Spinal cord (tissue), 10 donors: Measurements from ENCODE around the gene RHOU. TPM values are rescaled to one million over a fixed set of nuclear protein-coding genes. Genes with fewer than 3 reads are reported as not detected.
A peak's percentile ranks its signal among the peaks of the same experiment; 100 is the strongest.
"Not testable (repeated sequence)": the region's sequence is repeated elsewhere in the genome, so short reads cannot be mapped to it uniquely, and the experiment has no call there.

Experiments
- DNase-seq, 6 donors: peaks; one replicate each; pipeline versions ENCODE4 v3.0.0 to v3.0.0-alpha.2; 2013 to 2015; ENCODE audit warnings: low spot score in 6 of 6, low read depth in 4 of 6
- H3K27ac ChIP-seq: one replicate; pipeline ENCODE4 v1.5.1; 2013; ENCODE audit warnings: low read depth, low read length, control low read depth
- H3K27me3 ChIP-seq: one replicate; pipeline ENCODE4 v1.6.1; 2013; ENCODE audit warnings: low read length; ENCODE audit not compliant: control insufficient read depth, insufficient read depth
- H3K36me3 ChIP-seq: one replicate; pipeline ENCODE4 v1.6.1; 2013; ENCODE audit warnings: low read length; ENCODE audit not compliant: control insufficient read depth, insufficient read depth
- H3K4me1 ChIP-seq: one replicate; pipeline ENCODE4 v1.6.1; 2013; ENCODE audit warnings: low read length; ENCODE audit not compliant: control insufficient read depth, insufficient read depth
- H3K4me3 ChIP-seq: one replicate; pipeline ENCODE4 v1.5.1; 2013; ENCODE audit warnings: low read depth, low read length, control low read depth
- H3K9me3 ChIP-seq: one replicate; pipeline ENCODE4 v1.6.1; 2013; ENCODE audit warnings: low read length; ENCODE audit not compliant: control insufficient read depth, insufficient read depth
- WGBS: methylation state at CpG from one replicate; pipeline ENCODE4 v1.1.5; 2013; ENCODE audit warnings: missing lambda C conversion rate; ENCODE audit not compliant: insufficient coverage; 5-methylcytosine and 5-hydroxymethylcytosine counted together
- polyA plus RNA-seq, 2 donors: library from polyadenylated mRNA; unstranded; fragments of 120-200 nt; gene quantifications; one replicate each; pipeline ENCODE4 v1.2.1, GENCODE V29; 2013; ENCODE audit not compliant: insufficient read length in 2 of 2
- total RNA-seq, 2 donors: library from RNA; depleted of rRNA in 1 of 2; stranded (reverse); fragments of 120-200 nt in 1 of 2; fragments of >200 nt in 1 of 2; gene quantifications; one replicate each; pipeline versions ENCODE4 v1.2.3 to v1.2.4, GENCODE V29; 2013 to 2014
- donor health status: healthy.

The RHOU gene
- total and polyA plus RNA-seq, 4 donors = 23.6 to 47.3 (median 26.3) TPM

DNA sequence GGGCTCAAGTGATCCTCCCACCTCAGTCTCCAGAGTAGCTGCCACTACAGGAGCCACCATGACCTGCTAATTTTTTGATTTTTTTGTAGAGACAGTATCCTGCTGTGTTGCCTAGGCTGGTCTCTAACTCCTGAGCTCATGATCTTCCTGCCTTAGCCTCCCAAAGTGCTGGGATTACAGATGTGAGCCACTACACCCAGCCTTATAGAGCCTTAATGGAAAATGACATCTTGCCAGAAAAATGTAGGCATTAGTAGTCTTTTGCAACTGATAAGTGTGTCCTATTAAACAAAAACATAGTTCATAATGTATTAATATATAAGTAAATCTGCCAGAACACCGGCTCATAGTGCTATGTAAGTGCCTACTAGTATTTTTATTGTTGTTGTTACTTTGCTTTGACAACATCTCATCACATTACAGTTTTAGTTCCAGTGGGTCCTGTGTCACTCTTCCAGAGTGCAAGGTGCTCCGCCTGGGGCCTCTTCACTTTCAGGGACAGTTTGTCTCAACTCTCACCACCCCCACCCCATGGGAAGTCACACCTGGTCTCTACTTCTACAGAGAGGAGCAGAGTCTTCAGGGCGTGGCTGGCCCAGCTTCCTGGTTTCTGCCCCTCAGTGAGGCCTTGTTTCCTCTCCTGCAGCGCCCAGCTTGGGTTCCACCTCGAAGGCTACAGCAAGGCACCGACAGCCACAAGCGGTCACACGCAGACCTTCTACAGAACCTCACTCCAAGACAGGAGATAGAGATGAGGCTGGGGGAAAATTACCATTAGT is 30.1 kb downstream of the RHOU start:
- Histone ChIP-seq H3K4me3 (no peak overlapping the region), H3K36me3 (no peaks in the 10 kb centered on the region), H3K27ac (no peak overlapping the region), H3K9me3 (no peaks in the 10 kb centered on the region), H3K4me1 (no peaks in the 10 kb centered on the region), H3K27me3 (no peaks in the 10 kb centered on the region)
- DNase-seq = no peak
- WGBS = 94% methylated on average over 2 of the region's 8 CpGs

- no peak overlapping the region for H3K27ac ChIP-seq
- H3K9me3 ChIP-seq = no peaks in the 10 kb centered on the region
- no peak overlapping the region for H3K4me3 ChIP-seq
- 93% methylated on average over 2 of the region's 3 CpGs for WGBS
- H3K4me1 ChIP-seq = no peaks in the 10 kb centered on the region
- no peak for DNase-seq
- no peaks in the 10 kb centered on the region for H3K36me3 ChIP-seq
- no peaks in the 10 kb centered on the region for H3K27me3 ChIP-seq
These were observed 31.5 kb downstream of the RHOU start for GRCh38 chr1:228766788-228767187.

DNA sequence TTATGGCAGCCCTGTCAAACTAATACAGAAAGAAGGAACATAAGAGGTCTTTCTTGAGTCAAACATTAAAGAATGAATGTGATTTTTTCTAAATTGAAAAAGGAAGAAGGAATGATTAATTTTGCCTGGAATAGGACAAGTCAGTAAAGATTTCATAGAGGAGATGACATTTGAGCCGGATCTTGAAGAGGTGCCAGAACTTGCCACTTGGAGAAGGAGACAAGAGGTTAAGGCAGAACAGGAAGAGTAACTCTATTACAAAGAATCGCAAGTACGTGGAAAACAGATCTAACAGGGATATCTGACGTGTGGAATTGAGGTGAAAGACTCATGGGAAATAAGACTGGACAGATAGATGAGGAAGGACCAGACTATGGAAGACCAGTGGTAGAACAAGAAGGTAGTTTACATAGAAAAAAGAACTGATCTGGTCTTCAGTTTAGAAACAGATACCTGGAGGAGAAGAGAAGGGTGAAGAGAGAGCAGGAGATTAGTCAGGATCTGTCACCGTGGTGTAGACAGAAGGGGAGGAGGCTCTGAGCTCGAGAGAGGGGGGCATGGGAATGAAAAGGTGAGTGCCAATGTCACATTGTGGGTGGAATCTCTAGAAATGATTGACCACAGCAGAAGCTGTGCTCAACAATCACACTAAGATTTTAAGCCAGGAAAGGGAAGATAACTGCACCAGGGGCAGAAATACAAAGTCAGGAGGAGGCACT is 32.5 kb downstream of the RHOU start:
- no peaks in the 10 kb centered on the region for H3K36me3 ChIP-seq
- no peaks in the 10 kb centered on the region for H3K4me1 ChIP-seq
- H3K9me3 ChIP-seq = no peaks in the 10 kb centered on the region
- 87% methylated on average over 4 of the region's 6 CpGs for WGBS
- no peak overlapping the region for H3K27ac ChIP-seq
- DNase-seq = no peak
- no peak overlapping the region for H3K4me3 ChIP-seq
- no peaks in the 10 kb centered on the region for H3K27me3 ChIP-seq

DNA sequence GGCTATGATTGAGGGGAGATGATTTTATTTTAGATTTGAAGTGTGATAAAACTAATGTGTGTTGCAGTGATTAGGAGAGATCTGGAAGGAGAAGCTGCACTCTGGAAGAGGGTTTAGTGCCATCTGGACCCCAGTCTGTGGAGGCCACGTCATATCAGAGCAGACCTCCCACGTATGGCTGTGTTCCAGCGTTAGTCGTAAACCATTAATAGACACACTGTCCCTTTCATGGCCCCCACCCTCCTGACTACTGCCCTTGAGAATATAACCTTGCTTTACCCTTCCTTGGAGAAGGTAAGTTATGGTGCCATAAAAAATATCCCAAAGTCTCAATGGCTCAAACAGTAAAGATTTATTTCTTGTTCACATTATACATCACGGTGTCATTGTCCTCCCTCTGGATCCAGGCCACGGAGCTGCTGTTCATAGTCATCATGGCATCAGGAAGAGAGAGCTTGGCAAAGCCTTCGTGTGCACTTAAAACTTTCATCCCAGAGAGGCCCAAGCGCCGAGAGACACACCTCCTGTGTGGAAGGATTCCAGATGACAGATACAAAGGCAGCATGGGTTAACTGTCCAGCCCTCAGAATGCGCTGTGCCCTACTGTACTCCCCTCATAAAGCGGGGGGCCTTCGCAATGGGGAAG is 33.2 kb downstream of the RHOU start:
- Histone ChIP-seq H3K4me3 (no peak overlapping the region), H3K9me3 (no peaks in the 10 kb centered on the region), H3K27me3 (no peaks in the 10 kb centered on the region), H3K36me3 (no peaks in the 10 kb centered on the region), H3K27ac (no peak overlapping the region), H3K4me1 (no peaks in the 10 kb centered on the region)
- DNase-seq = peak in 1 of 6 donors; percentile 12
- WGBS = 64% methylated on average over 4 of the region's 12 CpGs

- 62% methylated on average over 3 of the region's 5 CpGs for WGBS
- Histone ChIP-seq H3K27ac (no peak overlapping the region), H3K4me3 (no peak overlapping the region), H3K36me3 (no peaks in the 10 kb centered on the region), H3K27me3 (no peaks in the 10 kb centered on the region), H3K9me3 (no peaks in the 10 kb centered on the region), H3K4me1 (no peaks in the 10 kb centered on the region)
- DNase-seq = peak in 1 of 6 donors; percentile 33
These were observed 35.5 kb downstream of the RHOU start for GRCh38 chr1:228770779-228771223.

GRCh38 chr1:228772516-228773212 is 37.4 kb downstream of the RHOU start:
- no peaks in the 10 kb centered on the region for H3K36me3 ChIP-seq
- no peaks in the 10 kb centered on the region for H3K9me3 ChIP-seq
- 72% methylated on average over 2 of the region's 4 CpGs for WGBS
- H3K27me3 ChIP-seq = no peaks in the 10 kb centered on the region
- no peak overlapping the region for H3K27ac ChIP-seq
- DNase-seq = no peak
- no peak overlapping the region for H3K4me3 ChIP-seq
- H3K4me1 ChIP-seq = no peaks in the 10 kb centered on the region

DNA sequence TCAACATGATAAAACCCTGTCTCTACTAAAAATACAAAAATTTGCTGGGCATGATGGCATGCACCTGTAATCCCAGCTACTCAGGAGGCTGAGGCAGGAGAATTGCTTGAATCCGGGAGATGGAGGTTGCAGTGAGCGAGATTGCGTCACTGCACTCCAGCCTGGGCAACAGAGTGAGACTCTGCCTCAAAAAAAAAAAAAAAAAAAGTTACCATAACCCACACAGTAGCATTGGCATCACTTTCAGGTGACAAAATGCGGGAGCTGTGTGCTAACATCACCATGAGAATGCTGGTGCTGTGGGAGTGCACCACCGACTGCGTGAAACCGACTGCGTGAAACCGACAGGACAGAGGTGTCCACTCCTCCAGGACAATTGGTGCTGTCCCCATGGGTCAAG is 40.7 kb downstream of the RHOU start:
- not testable (repeated sequence) for DNase-seq, H3K27ac ChIP-seq, H3K4me3 ChIP-seq, H3K4me1 ChIP-seq, H3K36me3 ChIP-seq, H3K9me3 ChIP-seq, H3K27me3 ChIP-seq
- 97% methylated on average over 6 of the region's 9 CpGs for WGBS

- WGBS = 100% methylated on average over 2 of the region's 2 CpGs
- no peaks in the 10 kb centered on the region for H3K36me3 ChIP-seq
- no peak overlapping the region for H3K27ac ChIP-seq
- no peak overlapping the region for H3K4me3 ChIP-seq
- H3K27me3 ChIP-seq = no peaks in the 10 kb centered on the region
- H3K4me1 ChIP-seq = no peaks in the 10 kb centered on the region
- no peak for DNase-seq
- no peaks in the 10 kb centered on the region for H3K9me3 ChIP-seq
These were observed 41.2 kb downstream of the RHOU start for GRCh38 chr1:228776449-228776848.

- 82% methylated on average over 2 of the region's 4 CpGs for WGBS
- Histone ChIP-seq H3K4me1 (no peaks in the 10 kb centered on the region), H3K27me3 (no peaks in the 10 kb centered on the region), H3K27ac (no peak overlapping the region), H3K9me3 (no peaks in the 10 kb centered on the region), H3K4me3 (no peak overlapping the region), H3K36me3 (no peaks in the 10 kb centered on the region)
- peak in 1 of 6 donors; percentile 25 for DNase-seq
These were observed 42.0 kb downstream of the RHOU start for GRCh38 chr1:228777236-228777635.
